Ishikawa (cell line): ENCODE results near the gene NSG1.

Experiments used
- CEBPB ChIP-seq: IDR thresholded peaks from 2 replicates; pipeline ENCODE4 v1.6.1; 2012
- CREB1 ChIP-seq: IDR thresholded peaks from 2 replicates; pipeline ENCODE4 v1.6.1; 2012; ENCODE audit warnings: low read depth
- EGR1 ChIP-seq: IDR thresholded peaks from 2 replicates; pipeline ENCODE4 v1.6.1; 2012
- EP300 ChIP-seq: IDR thresholded peaks from 2 replicates; pipeline ENCODE4 v1.6.1; 2012; ENCODE audit warnings: borderline replicate concordance
- FOXM1 ChIP-seq: IDR thresholded peaks from 2 replicates; pipeline ENCODE4 v1.6.1; 2012; ENCODE audit warnings: low read depth, borderline replicate concordance
- NFIC ChIP-seq: IDR thresholded peaks from 2 replicates; pipeline ENCODE4 v1.6.1; 2012
- RAD21 ChIP-seq: IDR thresholded peaks from 2 replicates; pipeline ENCODE4 v1.6.1; 2012; ENCODE audit warnings: low read depth
- TAF1 ChIP-seq: IDR thresholded peaks from 2 replicates; pipeline ENCODE4 v1.6.1; 2012; ENCODE audit warnings: low read depth, mild to moderate bottlenecking
- TCF12 ChIP-seq: IDR thresholded peaks from 2 replicates; pipeline ENCODE4 v1.6.1; 2012; ENCODE audit warnings: low read depth
- TEAD4 ChIP-seq: IDR thresholded peaks from 2 replicates; pipeline ENCODE4 v1.6.1; 2012
- YY1 ChIP-seq: IDR thresholded peaks from 2 replicates; pipeline ENCODE4 v1.6.1; 2012; ENCODE audit warnings: low read depth
- ZBTB7A ChIP-seq: IDR thresholded peaks from 2 replicates; pipeline ENCODE4 v1.6.1; 2012; ENCODE audit warnings: low read depth
- TF ChIP-seq, protein P1 (sequence below): IDR thresholded peaks from 2 replicates; pipeline ENCODE4 v1.6.1; 2012; ENCODE audit warnings: low read depth, mild to moderate bottlenecking
- TF ChIP-seq, protein P2 (sequence below): IDR thresholded peaks from 2 replicates; pipeline ENCODE4 v1.6.1; 2012
- TF ChIP-seq, protein P3 (sequence below): IDR thresholded peaks from 2 replicates; pipeline ENCODE4 v1.6.1; 2012

The NSG1 gene

DNA sequence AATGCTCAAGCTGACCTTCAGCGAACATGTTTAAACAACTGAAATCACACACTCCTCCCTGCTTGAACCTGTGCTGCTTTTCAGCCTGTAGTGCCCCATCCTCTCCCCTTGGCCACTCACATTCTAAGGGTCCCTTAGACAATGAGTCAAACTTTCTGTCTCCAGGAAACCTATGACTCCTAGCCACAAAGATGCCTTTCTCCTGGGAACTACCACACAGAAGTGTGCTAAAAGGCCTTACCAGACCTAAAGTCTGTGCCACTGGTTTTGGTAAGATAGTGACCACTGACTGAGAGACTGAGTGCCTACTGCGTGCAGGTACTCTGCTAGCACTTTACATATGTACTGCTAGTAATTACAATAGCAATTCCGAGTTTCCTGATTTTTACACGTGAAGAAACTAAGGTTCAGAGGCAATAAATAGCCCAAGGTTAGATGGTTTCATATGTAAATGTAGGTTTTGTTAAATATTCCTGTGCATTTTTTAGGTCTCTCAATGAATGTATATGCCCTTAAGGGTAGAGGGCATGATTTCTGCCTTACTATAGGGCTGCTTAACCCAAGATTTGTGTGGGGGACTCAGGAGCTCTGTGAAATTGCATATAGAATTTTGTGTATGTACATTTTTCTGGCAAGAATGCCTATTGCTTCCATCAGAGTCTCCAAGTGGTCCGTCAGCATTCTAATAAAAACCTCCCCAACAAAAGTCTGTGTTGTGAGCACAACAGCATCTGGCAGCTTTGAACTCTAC is 71.1 kb downstream of the NSG1 start:
- TF ChIP-seq NFIC (no peak), RAD21 (no peak), YY1 (no peak), ZBTB7A (no peak), TCF12 (no peak), TAF1 (no peak), FOXM1 (no peak), TEAD4 (no peak), CEBPB (no peak), EP300 (no peak), CREB1 (no peak), EGR1 (no peak)
- TF ChIP-seq, protein P1, sequence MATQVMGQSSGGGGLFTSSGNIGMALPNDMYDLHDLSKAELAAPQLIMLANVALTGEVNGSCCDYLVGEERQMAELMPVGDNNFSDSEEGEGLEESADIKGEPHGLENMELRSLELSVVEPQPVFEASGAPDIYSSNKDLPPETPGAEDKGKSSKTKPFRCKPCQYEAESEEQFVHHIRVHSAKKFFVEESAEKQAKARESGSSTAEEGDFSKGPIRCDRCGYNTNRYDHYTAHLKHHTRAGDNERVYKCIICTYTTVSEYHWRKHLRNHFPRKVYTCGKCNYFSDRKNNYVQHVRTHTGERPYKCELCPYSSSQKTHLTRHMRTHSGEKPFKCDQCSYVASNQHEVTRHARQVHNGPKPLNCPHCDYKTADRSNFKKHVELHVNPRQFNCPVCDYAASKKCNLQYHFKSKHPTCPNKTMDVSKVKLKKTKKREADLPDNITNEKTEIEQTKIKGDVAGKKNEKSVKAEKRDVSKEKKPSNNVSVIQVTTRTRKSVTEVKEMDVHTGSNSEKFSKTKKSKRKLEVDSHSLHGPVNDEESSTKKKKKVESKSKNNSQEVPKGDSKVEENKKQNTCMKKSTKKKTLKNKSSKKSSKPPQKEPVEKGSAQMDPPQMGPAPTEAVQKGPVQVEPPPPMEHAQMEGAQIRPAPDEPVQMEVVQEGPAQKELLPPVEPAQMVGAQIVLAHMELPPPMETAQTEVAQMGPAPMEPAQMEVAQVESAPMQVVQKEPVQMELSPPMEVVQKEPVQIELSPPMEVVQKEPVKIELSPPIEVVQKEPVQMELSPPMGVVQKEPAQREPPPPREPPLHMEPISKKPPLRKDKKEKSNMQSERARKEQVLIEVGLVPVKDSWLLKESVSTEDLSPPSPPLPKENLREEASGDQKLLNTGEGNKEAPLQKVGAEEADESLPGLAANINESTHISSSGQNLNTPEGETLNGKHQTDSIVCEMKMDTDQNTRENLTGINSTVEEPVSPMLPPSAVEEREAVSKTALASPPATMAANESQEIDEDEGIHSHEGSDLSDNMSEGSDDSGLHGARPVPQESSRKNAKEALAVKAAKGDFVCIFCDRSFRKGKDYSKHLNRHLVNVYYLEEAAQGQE, result no peak
- TF ChIP-seq, protein P2, sequence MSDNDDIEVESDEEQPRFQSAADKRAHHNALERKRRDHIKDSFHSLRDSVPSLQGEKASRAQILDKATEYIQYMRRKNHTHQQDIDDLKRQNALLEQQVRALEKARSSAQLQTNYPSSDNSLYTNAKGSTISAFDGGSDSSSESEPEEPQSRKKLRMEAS, result no peak
- TF ChIP-seq, protein P3, sequence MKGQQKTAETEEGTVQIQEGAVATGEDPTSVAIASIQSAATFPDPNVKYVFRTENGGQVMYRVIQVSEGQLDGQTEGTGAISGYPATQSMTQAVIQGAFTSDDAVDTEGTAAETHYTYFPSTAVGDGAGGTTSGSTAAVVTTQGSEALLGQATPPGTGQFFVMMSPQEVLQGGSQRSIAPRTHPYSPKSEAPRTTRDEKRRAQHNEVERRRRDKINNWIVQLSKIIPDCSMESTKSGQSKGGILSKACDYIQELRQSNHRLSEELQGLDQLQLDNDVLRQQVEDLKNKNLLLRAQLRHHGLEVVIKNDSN, result no peak

DNA sequence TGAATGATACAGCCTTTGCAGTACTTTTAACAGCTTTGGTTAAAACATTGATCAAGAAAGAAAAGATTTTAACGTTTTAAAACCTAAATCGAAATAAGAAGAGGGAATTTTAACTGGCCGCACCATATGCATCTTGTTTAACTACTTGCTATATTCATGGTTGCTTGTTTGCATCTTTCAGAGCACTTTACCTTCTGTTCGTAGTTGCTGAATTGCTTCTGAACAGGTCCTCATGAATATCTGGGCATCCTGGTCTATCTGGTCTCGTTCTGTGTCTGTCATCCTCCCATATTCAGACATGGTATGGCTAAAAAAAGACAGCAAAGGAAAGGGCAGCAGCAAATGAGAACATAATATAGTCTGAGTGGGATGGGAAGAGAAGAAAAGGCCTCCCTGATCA is 72.3 kb downstream of the NSG1 start:
- no peak for TF ChIP-seq RAD21
- no peak for TF ChIP-seq NFIC
- TF ChIP-seq YY1, result no peak
- TF ChIP-seq, protein P3, result no peak
- TF ChIP-seq TEAD4, result no peak
- no peak for TF ChIP-seq FOXM1
- no peak for TF ChIP-seq ZBTB7A
- no peak for TF ChIP-seq CREB1
- TF ChIP-seq, protein P2, result no peak
- TF ChIP-seq EP300, result no peak

DNA sequence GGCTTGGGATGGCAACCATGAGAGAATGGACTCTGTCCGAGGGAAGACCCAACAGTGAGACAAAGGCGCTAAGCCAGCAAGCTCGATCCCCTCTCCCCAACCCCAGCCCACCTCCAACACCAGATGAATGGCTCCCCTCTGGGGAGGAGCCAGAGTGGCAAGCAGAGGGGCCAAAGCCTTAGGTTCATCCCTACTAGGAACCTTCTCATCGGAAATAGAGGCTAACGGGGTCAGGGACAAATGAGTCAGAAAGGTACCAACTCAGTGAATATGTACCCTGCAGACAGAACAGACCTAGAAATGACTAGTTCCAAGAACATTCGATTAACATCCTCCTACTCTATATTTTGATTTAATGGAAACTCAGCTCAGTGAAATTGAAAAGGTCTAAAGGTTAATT is 73.9 kb downstream of the NSG1 start:
- TF ChIP-seq CREB1 (no peak), CEBPB (no peak), EGR1 (no peak), RAD21 (no peak), FOXM1 (no peak), NFIC (no peak), ZBTB7A (no peak), YY1 (no peak), TAF1 (no peak)
- TF ChIP-seq, protein P3, result no peak
- TF ChIP-seq, protein P1, result no peak
- TF ChIP-seq, protein P2, result no peak

DNA sequence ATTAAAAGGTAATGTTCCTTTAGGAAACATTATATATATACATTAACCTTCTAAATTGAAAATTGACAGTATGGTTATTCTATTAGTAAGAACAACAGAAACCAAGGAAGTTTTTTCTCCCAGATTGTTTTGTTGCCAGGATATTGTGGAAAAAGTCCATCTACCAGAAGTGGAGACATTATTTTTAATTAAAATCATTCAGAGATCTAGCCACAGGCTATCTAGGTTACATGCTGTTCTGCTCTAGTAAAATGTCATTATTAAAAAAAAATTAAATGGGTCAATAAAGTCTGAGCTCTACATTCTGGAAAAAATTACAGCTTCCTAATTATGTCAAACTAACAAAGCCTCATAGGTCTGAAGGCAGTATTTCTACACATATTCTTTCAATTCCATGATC is 74.3 kb downstream of the NSG1 start:
- TF ChIP-seq FOXM1, result no peak

DNA sequence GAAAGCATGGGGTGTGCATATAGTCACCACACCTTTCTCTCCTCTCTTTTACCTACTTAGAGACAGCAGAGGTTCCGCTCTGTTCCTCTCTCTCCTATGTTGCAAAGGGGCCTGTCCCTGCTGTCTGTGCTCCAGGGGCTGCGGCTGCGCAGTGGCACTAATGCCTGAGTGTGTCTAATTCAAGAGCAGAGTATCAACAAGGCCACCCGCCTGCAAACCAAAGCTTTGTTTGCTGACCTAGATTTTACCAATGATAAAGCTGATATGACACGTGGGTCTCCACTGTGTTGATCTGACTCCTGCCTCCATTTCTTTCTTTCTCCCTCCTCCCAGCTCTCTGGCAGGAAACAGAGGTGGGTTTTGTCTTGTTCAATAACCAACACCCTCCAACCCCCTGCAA is 74.9 kb downstream of the NSG1 start:
- TF ChIP-seq, protein P2, result no peak
- TF ChIP-seq ZBTB7A, result no peak
- TF ChIP-seq TAF1, result no peak
- TF ChIP-seq EP300, result no peak
- no peak for TF ChIP-seq EGR1
- no peak for TF ChIP-seq TEAD4
- TF ChIP-seq, protein P3, result no peak
- no peak for TF ChIP-seq FOXM1
- TF ChIP-seq CEBPB, result no peak
- no peak for TF ChIP-seq RAD21
- TF ChIP-seq, protein P1, result no peak
- TF ChIP-seq NFIC, result no peak
- no peak for TF ChIP-seq YY1
- no peak for TF ChIP-seq TCF12
- no peak for TF ChIP-seq CREB1
